GM19372 (cell line): ENCODE results near the gene UTP20.
A peak's percentile ranks its signal among the peaks of the same experiment; 100 is the strongest.
"Not testable (repeated sequence)": the region's sequence is repeated elsewhere in the genome, so short reads cannot be mapped to it uniquely, and the experiment has no call there.

ENCODE experiments used
- ATAC-seq: cut with Tn5 transposase; IDR thresholded peaks from one replicate; pipeline ENCODE4 v1.9.1; 2021; ENCODE audit warnings: mild to moderate bottlenecking, low read depth, moderate library complexity; ENCODE audit not compliant: unreplicated experiment

The UTP20 gene

GRCh38 chr12:101325590-101325989 is 45.7 kb downstream of the UTP20 start:
- ATAC-seq = no peak

GRCh38 chr12:101327051-101327450 is 47.1 kb downstream of the UTP20 start:
- no peak for ATAC-seq

- no peak for ATAC-seq
Observed at GRCh38 chr12:101327546-101327945, 47.6 kb downstream of the UTP20 start.

GRCh38 chr12:101328917-101329316 is 49.0 kb downstream of the UTP20 start:
- ATAC-seq = no peak

- ATAC-seq = no peak
Observed at GRCh38 chr12:101330631-101331030, 50.7 kb downstream of the UTP20 start.

- no peak for ATAC-seq
Observed at GRCh38 chr12:101336437-101336836, 56.5 kb downstream of the UTP20 start.

GRCh38 chr12:101338087-101338486 is 58.2 kb downstream of the UTP20 start:
- ATAC-seq = no peak

GRCh38 chr12:101343893-101344292 is 64.0 kb downstream of the UTP20 start:
- ATAC-seq = no peak

GRCh38 chr12:101351682-101352081 is 71.8 kb downstream of the UTP20 start:
- no peak for ATAC-seq

- no peak for ATAC-seq
Observed at GRCh38 chr12:101356794-101357193, 76.9 kb downstream of the UTP20 start.

- no peak for ATAC-seq
Observed at GRCh38 chr12:101361455-101361854, 81.5 kb downstream of the UTP20 start.

- ATAC-seq = no peak
Observed at GRCh38 chr12:101368016-101368415, 88.1 kb downstream of the UTP20 start.

- ATAC-seq = no peak
Observed at GRCh38 chr12:101372431-101372830, 92.5 kb downstream of the UTP20 start.

- ATAC-seq = no peak
Observed at GRCh38 chr12:101375573-101375972, 95.7 kb downstream of the UTP20 start.

GRCh38 chr12:101379149-101379548 is 99.2 kb downstream of the UTP20 start:
- no peak for ATAC-seq

- ATAC-seq = not testable (repeated sequence)
Observed at GRCh38 chr12:101391181-101391580, 111.3 kb downstream of the UTP20 start.

- peak; percentile 28 for ATAC-seq
Observed at GRCh38 chr12:101407049-101407435, 127.1 kb downstream of the UTP20 start.

- ATAC-seq = peak; percentile 75
Observed at GRCh38 chr12:101407436-101408345, 127.8 kb downstream of the UTP20 start, which contains the start of gene ARL1. Gene ARL1, minus strand, starts transcription at chr12:101407772. Its CDS starts 127 bp downstream, at chr12:101407645.

- not testable (repeated sequence) for ATAC-seq
Observed at GRCh38 chr12:101410169-101410568, 130.3 kb downstream of the UTP20 start.

- no peak for ATAC-seq
Observed at GRCh38 chr12:101414533-101415119, 134.7 kb downstream of the UTP20 start.

- no peak for ATAC-seq
Observed at GRCh38 chr12:101415228-101415627, 135.3 kb downstream of the UTP20 start.

GRCh38 chr12:101422066-101422465 is 142.2 kb downstream of the UTP20 start:
- not testable (repeated sequence) for ATAC-seq
